Activated CD8-positive, alpha-beta T cell treated with anti-CD3 and anti-CD28 coated beads, Interleukin-2, amount 10 ng/mL, durations not matched to agents 7 days and 5 days (primary cell): Measurements from ENCODE around the gene CHD6. TPM values are rescaled to one million over a fixed set of nuclear protein-coding genes. Genes with fewer than 3 reads are reported as not detected.

Experiments
- ATAC-seq: fragments of 150-1000 bp; cut with Tn5 transposase; one replicate; pipeline ENCODE4 v1.10.0; 2021; ENCODE audit warnings: moderate library complexity
- CTCF ChIA-PET: fragments of 350-600 bp; sonication (Branson Sonifier 250); formaldehyde crosslinking; loops from one replicate; lab custom pipeline; 2021; ENCODE audit warnings: antibody characterized with exemption; lab: Charles Lee
- POLR2A ChIA-PET: fragments of 350-600 bp; sonication (Branson Sonifier 250); formaldehyde crosslinking; loops from one replicate; lab custom pipeline; 2021; ENCODE audit warnings: antibody characterized with exemption; lab: Charles Lee
- DNase-seq: peaks from one replicate; pipeline ENCODE4 v3.0.0-alpha.2; 2020
- H3K27ac Mint-ChIP-seq: one replicate; pipeline ENCODE4 v1.8.0; 2021; ENCODE audit warnings: mild to moderate bottlenecking, mixed read lengths
- H3K27me3 Mint-ChIP-seq: one replicate; pipeline ENCODE4 v1.8.0; 2021; ENCODE audit warnings: low read depth, mixed read lengths
- H3K36me3 Mint-ChIP-seq: one replicate; pipeline ENCODE4 v1.8.0; 2021; ENCODE audit warnings: low read depth, mixed read lengths
- H3K4me1 Mint-ChIP-seq: one replicate; pipeline ENCODE4 v1.8.0; 2021; ENCODE audit warnings: low read depth, mixed read lengths
- H3K4me3 Mint-ChIP-seq: one replicate; pipeline ENCODE4 v1.8.0; 2021; ENCODE audit warnings: mild to moderate bottlenecking, mixed read lengths
- H3K9me3 Mint-ChIP-seq: one replicate; pipeline ENCODE4 v1.8.0; 2022; ENCODE audit warnings: mixed read lengths; ENCODE audit not compliant: insufficient read depth
- total RNA-seq, 2 experiments: library from RNA; stranded (reverse); gene quantifications; one replicate each; pipeline ENCODE4 v1.2.3, GENCODE V29; 2021

The CHD6 gene
- total RNA-seq, 2 experiments from 2014 or later, result 29.1 to 32.2 TPM

GRCh38 chr20:41619360-41620100, 1.4 kb upstream of the CHD6 start:
- ChIA-PET POLR2A (no interaction called here), CTCF (interaction anchor here (1.1 kb wide), 1 partner anchor 11 kb away, joined by 3 read pairs; no protein-coding TSS in a partner anchor)
- Mint-ChIP-seq H3K36me3 (no peaks in the 10 kb centered on the region), H3K9me3 (no peaks in the 10 kb centered on the region), H3K4me3 (peak overlapping the region; percentile 78), H3K27ac (no peak overlapping the region), H3K27me3 (peaks cover 17% of the 10 kb centered on the region), H3K4me1 (peaks cover 32% of the 10 kb centered on the region)
- ATAC-seq (no peak), DNase-seq (no peak)

GRCh38 chr20:41618807-41619311, 682 bp upstream of the CHD6 start:
- H3K36me3 Mint-ChIP-seq, result no peaks in the 10 kb centered on the region
- CTCF ChIA-PET, result interaction anchor here (0.8 to 2.6 kb wide), 2 partner anchors 11 to 74 kb away, joined by 4 to 10 read pairs; no protein-coding TSS in a partner anchor
- H3K4me3 Mint-ChIP-seq, result peak overlapping the region; percentile 78
- ATAC-seq, result no peak
- no peaks in the 10 kb centered on the region for H3K9me3 Mint-ChIP-seq
- no peak for DNase-seq
- peaks cover 35% of the 10 kb centered on the region for H3K4me1 Mint-ChIP-seq
- peaks cover 15% of the 10 kb centered on the region for H3K27me3 Mint-ChIP-seq
- POLR2A ChIA-PET, result interaction anchor here (0.9 to 1.6 kb wide), 5 partner anchors 12 to 210 kb away, joined by 3 to 8 read pairs (median 4); no protein-coding TSS in a partner anchor
- H3K27ac Mint-ChIP-seq, result no peak overlapping the region

GRCh38 chr20:41617059-41617901, 897 bp downstream of the CHD6 start:
- ATAC-seq (peak; percentile 0), DNase-seq (peak; percentile 49)
- peaks cover 37% of the 10 kb centered on the region for H3K4me1 Mint-ChIP-seq
- peaks cover 12% of the 10 kb centered on the region for H3K27me3 Mint-ChIP-seq
- peak overlapping the region; percentile 80 for H3K27ac Mint-ChIP-seq
- H3K4me3 Mint-ChIP-seq, result peak overlapping the region; percentile 80
- ChIA-PET CTCF (interaction anchor here (0.7 to 2.6 kb wide), 4 partner anchors 9 to 165 kb away, joined by 3 to 10 read pairs (median 3); no protein-coding TSS in a partner anchor), POLR2A (interaction anchor here (1.1 to 1.6 kb wide), 3 partner anchors 10 to 76 kb away, joined by 4 to 8 read pairs (median 7); no protein-coding TSS in a partner anchor)
- no peaks in the 10 kb centered on the region for H3K36me3 Mint-ChIP-seq
- H3K9me3 Mint-ChIP-seq, result no peaks in the 10 kb centered on the region

GRCh38 chr20:41616228-41616627, 1.9 kb downstream of the CHD6 start:
- H3K27ac Mint-ChIP-seq, result no peak overlapping the region
- POLR2A ChIA-PET, result no interaction called here
- H3K4me1 Mint-ChIP-seq, result peaks cover 40% of the 10 kb centered on the region
- ATAC-seq, result no peak
- peak overlapping the region; percentile 80 for H3K4me3 Mint-ChIP-seq
- H3K27me3 Mint-ChIP-seq, result peaks cover 6% of the 10 kb centered on the region
- no peaks in the 10 kb centered on the region for H3K36me3 Mint-ChIP-seq
- CTCF ChIA-PET, result interaction anchor here (0.8 to 2.6 kb wide), 5 partner anchors 8 to 164 kb away, joined by 3 to 10 read pairs (median 3); no protein-coding TSS in a partner anchor
- no peaks in the 10 kb centered on the region for H3K9me3 Mint-ChIP-seq
- DNase-seq, result no peak

GRCh38 chr20:41615676-41616075, 2.5 kb downstream of the CHD6 start:
- H3K9me3 Mint-ChIP-seq, result no peaks in the 10 kb centered on the region
- no peak for ATAC-seq
- ChIA-PET CTCF (interaction anchor here (0.8 to 2.0 kb wide), 3 partner anchors 28 to 82 kb away, joined by 3 to 7 read pairs (median 3); no protein-coding TSS in a partner anchor), POLR2A (no interaction called here)
- H3K36me3 Mint-ChIP-seq, result no peaks in the 10 kb centered on the region
- peaks cover 40% of the 10 kb centered on the region for H3K4me1 Mint-ChIP-seq
- peak overlapping the region; percentile 10 for H3K4me3 Mint-ChIP-seq
- peak overlapping the region; percentile 2 for H3K27ac Mint-ChIP-seq
- H3K27me3 Mint-ChIP-seq, result peaks cover 3% of the 10 kb centered on the region
- no peak for DNase-seq

- Mint-ChIP-seq H3K4me3 (no peak overlapping the region), H3K9me3 (no peaks in the 10 kb centered on the region), H3K4me1 (peaks cover 40% of the 10 kb centered on the region), H3K27me3 (peaks cover 2% of the 10 kb centered on the region), H3K27ac (no peak overlapping the region), H3K36me3 (no peaks in the 10 kb centered on the region)
- DNase-seq (no peak), ATAC-seq (no peak)
- ChIA-PET POLR2A (no interaction called here), CTCF (interaction anchor here (1.5 to 2.0 kb wide), 2 partner anchors 79 to 83 kb away, joined by 3 to 7 read pairs; no protein-coding TSS in a partner anchor)
Measured at GRCh38 chr20:41615110-41615509, 3.1 kb downstream of the CHD6 start.

GRCh38 chr20:41613321-41613720, 4.9 kb downstream of the CHD6 start:
- H3K4me1 Mint-ChIP-seq, result peaks cover 45% of the 10 kb centered on the region
- no peak overlapping the region for H3K27ac Mint-ChIP-seq
- H3K36me3 Mint-ChIP-seq, result no peaks in the 10 kb centered on the region
- no peak for DNase-seq
- ChIA-PET POLR2A (no interaction called here), CTCF (no interaction called here)
- H3K27me3 Mint-ChIP-seq, result no peaks in the 10 kb centered on the region
- H3K9me3 Mint-ChIP-seq, result no peaks in the 10 kb centered on the region
- no peak for ATAC-seq
- H3K4me3 Mint-ChIP-seq, result no peak overlapping the region

- CTCF ChIA-PET, result no interaction called here
- Mint-ChIP-seq H3K4me3 (no peak overlapping the region), H3K36me3 (no peaks in the 10 kb centered on the region), H3K9me3 (no peaks in the 10 kb centered on the region), H3K4me1 (peaks cover 22% of the 10 kb centered on the region), H3K27ac (no peak overlapping the region), H3K27me3 (no peaks in the 10 kb centered on the region)
- DNase-seq (no peak), ATAC-seq (no peak)
- POLR2A ChIA-PET, result no interaction called here
Measured at GRCh38 chr20:41609474-41609873, 8.7 kb downstream of the CHD6 start.

- Mint-ChIP-seq H3K36me3 (no peaks in the 10 kb centered on the region), H3K4me3 (no peak overlapping the region), H3K27me3 (no peaks in the 10 kb centered on the region), H3K4me1 (peaks cover 20% of the 10 kb centered on the region), H3K27ac (no peak overlapping the region), H3K9me3 (no peaks in the 10 kb centered on the region)
- ChIA-PET CTCF (interaction anchor here (1.0 to 2.0 kb wide), 2 partner anchors 9 to 11 kb away, joined by 3 to 10 read pairs; partner anchors contain the start of gene CHD6), POLR2A (interaction anchor here (0.6 kb wide), 1 partner anchor 83 kb away, joined by 3 read pairs; no protein-coding TSS in a partner anchor)
- DNase-seq, result no peak
- no peak for ATAC-seq
Measured at GRCh38 chr20:41608606-41609005, 9.6 kb downstream of the CHD6 start.

- ChIA-PET POLR2A (interaction anchor here (1.4 kb wide), 1 partner anchor 10 kb away, joined by 8 read pairs; the partner anchor contains the start of gene CHD6), CTCF (interaction anchor here (1.0 to 2.0 kb wide), 2 partner anchors 10 to 12 kb away, joined by 3 to 10 read pairs; partner anchors contain the start of gene CHD6)
- no peaks in the 10 kb centered on the region for H3K36me3 Mint-ChIP-seq
- H3K4me1 Mint-ChIP-seq, result peaks cover 18% of the 10 kb centered on the region
- ATAC-seq (no peak), DNase-seq (no peak)
- no peaks in the 10 kb centered on the region for H3K9me3 Mint-ChIP-seq
- no peak overlapping the region for H3K4me3 Mint-ChIP-seq
- H3K27ac Mint-ChIP-seq, result no peak overlapping the region
- H3K27me3 Mint-ChIP-seq, result no peaks in the 10 kb centered on the region
Measured at GRCh38 chr20:41607791-41608190, 10.4 kb downstream of the CHD6 start.

- ChIA-PET CTCF (no interaction called here), POLR2A (no interaction called here)
- H3K4me3 Mint-ChIP-seq, result no peak overlapping the region
- no peak for DNase-seq
- no peaks in the 10 kb centered on the region for H3K27me3 Mint-ChIP-seq
- peaks cover 20% of the 10 kb centered on the region for H3K9me3 Mint-ChIP-seq
- no peak for ATAC-seq
- peaks cover 16% of the 10 kb centered on the region for H3K36me3 Mint-ChIP-seq
- no peak overlapping the region for H3K27ac Mint-ChIP-seq
- H3K4me1 Mint-ChIP-seq, result peaks cover 13% of the 10 kb centered on the region
Measured at GRCh38 chr20:41604002-41604401, 14.2 kb downstream of the CHD6 start.
